Measurements from ENCODE around the gene SCAF1. TPM values are rescaled to one million over a fixed set of nuclear protein-coding genes. Genes with fewer than 3 reads are reported as not detected.

SCAF1 gene
- total and polyA plus RNA-seq, 2 of the 13 experiments (the other 11 are each of a cell fraction or from before 2014, with no cell fraction given): 3.3 to 6.1 TPM

DNA sequence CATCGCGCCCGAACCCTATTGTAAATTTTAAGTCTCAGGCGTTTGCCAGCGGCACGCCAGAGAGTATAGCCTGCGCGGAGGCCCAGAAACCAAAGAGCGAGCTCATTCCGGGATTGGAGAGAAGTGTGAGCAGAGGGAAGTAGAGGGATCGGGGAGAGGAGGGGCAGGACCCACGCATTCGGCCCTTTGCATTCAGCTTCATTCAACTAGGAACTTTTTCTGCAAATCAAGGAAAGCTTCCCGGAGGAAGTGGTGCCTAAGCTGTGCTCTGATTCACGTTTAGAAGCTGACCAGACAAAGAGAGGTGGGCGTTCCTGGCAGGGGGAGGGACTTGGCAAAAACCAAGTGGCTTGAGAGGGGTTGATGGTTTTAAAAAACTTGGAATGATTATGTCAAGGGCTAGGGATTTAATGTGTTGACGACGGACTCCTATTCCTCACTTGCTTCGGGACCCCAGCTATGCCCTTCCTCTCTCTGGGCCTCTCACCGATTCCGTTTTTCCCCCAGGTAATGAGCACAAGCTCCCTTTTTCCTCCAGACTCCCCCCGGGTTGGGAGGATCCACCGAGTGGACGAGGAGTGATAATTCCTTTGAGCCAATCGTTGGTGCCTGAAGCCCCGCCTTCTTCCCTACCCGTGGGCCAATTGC, 34.3 kb downstream of the SCAF1 start (continued):
- TF ChIP-seq, protein P1, sequence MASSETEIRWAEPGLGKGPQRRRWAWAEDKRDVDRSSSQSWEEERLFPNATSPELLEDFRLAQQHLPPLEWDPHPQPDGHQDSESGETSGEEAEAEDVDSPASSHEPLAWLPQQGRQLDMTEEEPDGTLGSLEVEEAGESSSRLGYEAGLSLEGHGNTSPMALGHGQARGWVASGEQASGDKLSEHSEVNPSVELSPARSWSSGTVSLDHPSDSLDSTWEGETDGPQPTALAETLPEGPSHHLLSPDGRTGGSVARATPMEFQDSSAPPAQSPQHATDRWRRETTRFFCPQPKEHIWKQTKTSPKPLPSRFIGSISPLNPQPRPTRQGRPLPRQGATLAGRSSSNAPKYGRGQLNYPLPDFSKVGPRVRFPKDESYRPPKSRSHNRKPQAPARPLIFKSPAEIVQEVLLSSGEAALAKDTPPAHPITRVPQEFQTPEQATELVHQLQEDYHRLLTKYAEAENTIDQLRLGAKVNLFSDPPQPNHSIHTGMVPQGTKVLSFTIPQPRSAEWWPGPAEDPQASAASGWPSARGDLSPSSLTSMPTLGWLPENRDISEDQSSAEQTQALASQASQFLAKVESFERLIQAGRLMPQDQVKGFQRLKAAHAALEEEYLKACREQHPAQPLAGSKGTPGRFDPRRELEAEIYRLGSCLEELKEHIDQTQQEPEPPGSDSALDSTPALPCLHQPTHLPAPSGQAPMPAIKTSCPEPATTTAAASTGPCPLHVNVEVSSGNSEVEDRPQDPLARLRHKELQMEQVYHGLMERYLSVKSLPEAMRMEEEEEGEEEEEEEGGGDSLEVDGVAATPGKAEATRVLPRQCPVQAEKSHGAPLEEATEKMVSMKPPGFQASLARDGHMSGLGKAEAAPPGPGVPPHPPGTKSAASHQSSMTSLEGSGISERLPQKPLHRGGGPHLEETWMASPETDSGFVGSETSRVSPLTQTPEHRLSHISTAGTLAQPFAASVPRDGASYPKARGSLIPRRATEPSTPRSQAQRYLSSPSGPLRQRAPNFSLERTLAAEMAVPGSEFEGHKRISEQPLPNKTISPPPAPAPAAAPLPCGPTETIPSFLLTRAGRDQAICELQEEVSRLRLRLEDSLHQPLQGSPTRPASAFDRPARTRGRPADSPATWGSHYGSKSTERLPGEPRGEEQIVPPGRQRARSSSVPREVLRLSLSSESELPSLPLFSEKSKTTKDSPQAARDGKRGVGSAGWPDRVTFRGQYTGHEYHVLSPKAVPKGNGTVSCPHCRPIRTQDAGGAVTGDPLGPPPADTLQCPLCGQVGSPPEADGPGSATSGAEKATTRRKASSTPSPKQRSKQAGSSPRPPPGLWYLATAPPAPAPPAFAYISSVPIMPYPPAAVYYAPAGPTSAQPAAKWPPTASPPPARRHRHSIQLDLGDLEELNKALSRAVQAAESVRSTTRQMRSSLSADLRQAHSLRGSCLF (CRISPR knock-in tag; IDR thresholded peaks at IDR 0.05; ENCODE audit: borderline replicate concordance): no peak
- TF ChIP-seq, protein P2, sequence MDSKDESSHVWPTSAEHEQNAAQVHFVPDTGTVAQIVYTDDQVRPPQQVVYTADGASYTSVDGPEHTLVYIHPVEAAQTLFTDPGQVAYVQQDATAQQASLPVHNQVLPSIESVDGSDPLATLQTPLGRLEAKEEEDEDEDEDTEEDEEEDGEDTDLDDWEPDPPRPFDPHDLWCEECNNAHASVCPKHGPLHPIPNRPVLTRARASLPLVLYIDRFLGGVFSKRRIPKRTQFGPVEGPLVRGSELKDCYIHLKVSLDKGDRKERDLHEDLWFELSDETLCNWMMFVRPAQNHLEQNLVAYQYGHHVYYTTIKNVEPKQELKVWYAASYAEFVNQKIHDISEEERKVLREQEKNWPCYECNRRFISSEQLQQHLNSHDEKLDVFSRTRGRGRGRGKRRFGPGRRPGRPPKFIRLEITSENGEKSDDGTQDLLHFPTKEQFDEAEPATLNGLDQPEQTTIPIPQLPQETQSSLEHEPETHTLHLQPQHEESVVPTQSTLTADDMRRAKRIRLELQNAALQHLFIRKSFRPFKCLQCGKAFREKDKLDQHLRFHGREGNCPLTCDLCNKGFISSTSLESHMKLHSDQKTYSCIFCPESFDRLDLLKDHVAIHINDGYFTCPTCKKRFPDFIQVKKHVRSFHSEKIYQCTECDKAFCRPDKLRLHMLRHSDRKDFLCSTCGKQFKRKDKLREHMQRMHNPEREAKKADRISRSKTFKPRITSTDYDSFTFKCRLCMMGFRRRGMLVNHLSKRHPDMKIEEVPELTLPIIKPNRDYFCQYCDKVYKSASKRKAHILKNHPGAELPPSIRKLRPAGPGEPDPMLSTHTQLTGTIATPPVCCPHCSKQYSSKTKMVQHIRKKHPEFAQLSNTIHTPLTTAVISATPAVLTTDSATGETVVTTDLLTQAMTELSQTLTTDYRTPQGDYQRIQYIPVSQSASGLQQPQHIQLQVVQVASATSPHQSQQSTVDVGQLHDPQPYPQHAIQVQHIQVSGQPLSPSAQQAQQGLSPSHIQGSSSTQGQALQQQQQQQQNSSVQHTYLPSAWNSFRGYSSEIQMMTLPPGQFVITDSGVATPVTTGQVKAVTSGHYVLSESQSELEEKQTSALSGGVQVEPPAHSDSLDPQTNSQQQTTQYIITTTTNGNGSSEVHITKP (CRISPR knock-in tag; IDR thresholded peaks at IDR 0.05; ENCODE audit: low read depth): peak; percentile 100
- TF ChIP-seq ZNF354B (CRISPR knock-in tag; IDR thresholded peaks at IDR 0.05): 0 out of 2 replicates have a peak, but pooled peaks have one; percentile 38
- 0 out of 2 replicates have a peak, but pooled peaks have one; percentile 3 for TF ChIP-seq KMT2B (CRISPR knock-in tag; IDR thresholded peaks at IDR 0.05)
- peak; percentile 68 for TF ChIP-seq ZNF768 (CRISPR knock-in tag; IDR thresholded peaks at IDR 0.05)
- TF ChIP-seq ZNF446 (CRISPR knock-in tag; IDR thresholded peaks at IDR 0.05): no peak
- no peak for TF ChIP-seq EZH2 (conservative IDR thresholded peaks at IDR 0.05; ENCODE audit: low read depth, low read length)
- 0 out of 4 replicates have a peak, but pooled peaks of 1 of the 2 experiments have one; percentile 19 for TF ChIP-seq MAFK (conservative IDR thresholded peaks at IDR 0.05 in 1 of 2, IDR thresholded peaks at IDR 0.05 in 1 of 2; ENCODE audit: low read length in 2 of 2)
- TF ChIP-seq, protein P3, sequence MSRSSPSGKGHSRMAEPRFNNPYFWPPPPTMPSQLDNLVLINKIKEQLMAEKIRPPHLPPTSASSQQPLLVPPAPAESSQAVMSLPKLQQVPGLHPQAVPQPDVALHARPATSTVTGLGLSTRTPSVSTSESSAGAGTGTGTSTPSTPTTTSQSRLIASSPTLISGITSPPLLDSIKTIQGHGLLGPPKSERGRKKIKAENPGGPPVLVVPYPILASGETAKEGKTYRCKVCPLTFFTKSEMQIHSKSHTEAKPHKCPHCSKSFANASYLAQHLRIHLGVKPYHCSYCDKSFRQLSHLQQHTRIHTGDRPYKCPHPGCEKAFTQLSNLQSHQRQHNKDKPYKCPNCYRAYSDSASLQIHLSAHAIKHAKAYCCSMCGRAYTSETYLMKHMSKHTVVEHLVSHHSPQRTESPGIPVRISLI (CRISPR knock-in tag; IDR thresholded peaks at IDR 0.05; ENCODE audit: borderline replicate concordance): peak; percentile 61; the same call in 1 of the 2 replicates
- TF ChIP-seq MED1 (CRISPR knock-in tag; IDR thresholded peaks at IDR 0.05): 0 out of 2 replicates have a peak, but pooled peaks have one; percentile 19
- no peak for TF ChIP-seq EHMT2 (IDR thresholded peaks at IDR 0.05; ENCODE audit: borderline replicate concordance, low read depth, low read length)
- no peak for TF ChIP-seq JUNB (CRISPR knock-in tag; IDR thresholded peaks at IDR 0.05; ENCODE audit: borderline replicate concordance)
- TF ChIP-seq CBX5 (CRISPR knock-in tag; IDR thresholded peaks at IDR 0.05; ENCODE audit: borderline replicate concordance): no peak; the same call in 1 of the 2 replicates
- TF ChIP-seq SIN3A (IDR thresholded peaks at IDR 0.05; ENCODE audit: borderline replicate concordance, low read depth, low read length): 0 out of 2 replicates have a peak, but pooled peaks have one; percentile 31
- no peak for TF ChIP-seq GATAD2A (CRISPR knock-in tag; IDR thresholded peaks at IDR 0.05)
- TF ChIP-seq ZNF224 (CRISPR knock-in tag; IDR thresholded peaks at IDR 0.05): no peak
- TF ChIP-seq, protein P4, sequence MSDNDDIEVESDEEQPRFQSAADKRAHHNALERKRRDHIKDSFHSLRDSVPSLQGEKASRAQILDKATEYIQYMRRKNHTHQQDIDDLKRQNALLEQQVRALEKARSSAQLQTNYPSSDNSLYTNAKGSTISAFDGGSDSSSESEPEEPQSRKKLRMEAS (IDR thresholded peaks at IDR 0.05): peak; percentile 60
- 0 out of 2 replicates have a peak, but pooled peaks have one; percentile 8 for TF ChIP-seq NR2F6 (IDR thresholded peaks at IDR 0.05)
- TF ChIP-seq NR2F6 (CRISPR knock-in tag; IDR thresholded peaks at IDR 0.05): no peak
- no peak for TF ChIP-seq TSC22D2 (CRISPR knock-in tag; IDR thresholded peaks at IDR 0.05; ENCODE audit: borderline replicate concordance)
- TF ChIP-seq HCFC1 (IDR thresholded peaks at IDR 0.05; ENCODE audit: low read depth, low read length): 0 out of 2 replicates have a peak, but pooled peaks have one; percentile 7

All from HepG2 (cell line).